Esophagus squamous epithelium (tissue), 5 donors: ENCODE data around the gene VPS45. TPM values are rescaled to one million over a fixed set of nuclear protein-coding genes. Genes with fewer than 3 reads are reported as not detected.

Source experiments
- DNase-seq: peaks from one replicate; lab custom pipeline; 2025; lab: John Stamatoyannopoulos, UW
- H3K27ac ChIP-seq, 4 donors: fragments of 200-600 bp; sonication (generic); one replicate each; pipeline ENCODE4 v1.5.1; 2016 to 2019; ENCODE audit warnings: mild to moderate bottlenecking in 1 of 4
- H3K27me3 ChIP-seq, 4 donors: fragments of 200-600 bp; sonication (generic); 1 replicate in 3 of 4; 2 replicates in 1 of 4; pipeline versions ENCODE4 v1.5.1 to v1.6.0; 2017 to 2021; ENCODE audit warnings: antibody characterized with exemption in 1 of 4
- H3K36me3 ChIP-seq, 3 donors: fragments of 200-600 bp; sonication (generic); one replicate each; pipeline ENCODE4 v1.5.1; 2016 to 2019
- H3K4me1 ChIP-seq, 3 donors: fragments of 200-600 bp; sonication (generic); one replicate each; pipeline ENCODE4 v1.5.1; 2017 to 2019
- H3K4me3 ChIP-seq, 4 donors: fragments of 200-600 bp; sonication (generic); 1 replicate in 3 of 4; 2 replicates in 1 of 4; pipeline ENCODE4 v1.5.1; 2016 to 2019; ENCODE audit warnings: mild to moderate bottlenecking in 2 of 4, moderate library complexity in 1 of 4
- H3K9me3 ChIP-seq, 3 donors: fragments of 200-600 bp; sonication (generic); one replicate each; pipeline ENCODE4 v1.5.1; 2016 to 2019
- CTCF ChIP-seq, 6 experiments: fragments of 450-650 bp in 4 of 6; fragments of 200-600 bp in 2 of 6; sonication (generic) in 2 of 6; IDR thresholded peaks; one replicate each; pipeline ENCODE4 v1.5.1; 2016 to 2019; ENCODE audit warnings: antibody characterized with exemption in 6 of 6, mild to moderate bottlenecking in 4 of 6, moderate library complexity in 4 of 6
- POLR2A ChIP-seq, 4 donors: fragments of 450-650 bp; IDR thresholded peaks; one replicate each; pipeline ENCODE4 v1.6.1; 2017; ENCODE audit warnings: antibody characterized with exemption in 4 of 4, mild to moderate bottlenecking in 4 of 4, moderate library complexity in 3 of 4
- WGBS, 2 donors: methylation state at CpG; one replicate each; pipeline ENCODE4 v1.1.5; 2018; 5-methylcytosine and 5-hydroxymethylcytosine counted together
- intact Hi-C: fragments of 100-400 bp; cut with DNase I; formaldehyde crosslinking; loops from one replicate; pipeline ENCODE4 v1.15.0; 2022
- total RNA-seq, 4 donors: library from RNA; depleted of rRNA; stranded (reverse); fragments of >200 nt; gene quantifications; one replicate each; pipeline ENCODE4 v1.1.0, GENCODE V29; 2016
- donor health status: DM: yes; HTN: yes; CAD: no.

The VPS45 gene
- total RNA-seq, 4 donors from 2014 or later, result 23.4 to 31.7 (median 29.1) TPM

GRCh38 chr1:150173141-150173585, 105.6 kb downstream of the VPS45 start:
- TF ChIP-seq POLR2A (IDR thresholded peaks at IDR 0.05) (no peak), CTCF (IDR thresholded peaks at IDR 0.05) (no peak)
- 71 to 84% methylated on average over 4 to 7 of the region's 7 CpGs for WGBS, 2 donors
- intact Hi-C loops, result no loop called here
- Histone ChIP-seq H3K4me1 (peaks cover 0 to 12% (median 3%) of the 10 kb centered on the region in 3 donors), H3K27ac (no peak overlapping the region), H3K4me3 (no peak overlapping the region), H3K36me3 (no peaks in the 10 kb centered on the region), H3K9me3 (no peaks in the 10 kb centered on the region), H3K27me3 (no peaks in the 10 kb centered on the region)
- no peak for DNase-seq

GRCh38 chr1:150176593-150176992, 109.0 kb downstream of the VPS45 start:
- no peaks in the 10 kb centered on the region for H3K4me1 ChIP-seq
- 21 to 90% methylated on average over 3 of the region's 3 CpGs for WGBS, 2 donors
- no peaks in the 10 kb centered on the region for H3K36me3 ChIP-seq
- H3K4me3 ChIP-seq, result no peak overlapping the region
- no peak for TF ChIP-seq CTCF (IDR thresholded peaks at IDR 0.05)
- intact Hi-C loops, result no loop called here
- DNase-seq, result no peak
- no peaks in the 10 kb centered on the region for H3K9me3 ChIP-seq
- H3K27me3 ChIP-seq, result no peaks in the 10 kb centered on the region
- no peak overlapping the region for H3K27ac ChIP-seq

DNA sequence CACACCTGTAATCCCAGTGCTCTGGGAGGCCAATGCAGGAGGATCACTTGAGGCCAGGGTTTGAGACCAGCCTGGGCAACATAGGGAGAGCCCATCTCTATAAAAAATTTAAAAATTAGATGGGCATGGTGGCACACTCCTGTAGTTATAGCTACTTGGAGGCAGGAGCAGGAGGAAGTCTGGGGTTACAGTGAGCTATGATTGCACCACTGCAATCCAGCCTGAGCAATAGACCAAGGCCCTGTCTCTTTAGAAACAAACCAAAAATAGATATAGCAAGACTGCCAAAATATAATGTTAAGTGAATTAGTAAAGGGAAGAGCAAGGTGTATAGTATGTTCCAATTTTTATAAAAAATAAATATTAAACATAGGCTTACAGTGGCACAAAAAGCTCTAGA, 111.0 kb downstream of the VPS45 start:
- Histone ChIP-seq H3K27ac (no peak overlapping the region), H3K9me3 (no peaks in the 10 kb centered on the region), H3K4me3 (no peak overlapping the region), H3K36me3 (no peaks in the 10 kb centered on the region), H3K4me1 (no peaks in the 10 kb centered on the region), H3K27me3 (no peaks in the 10 kb centered on the region)
- no peak for DNase-seq
- no peak for TF ChIP-seq POLR2A (IDR thresholded peaks at IDR 0.05)
- TF ChIP-seq CTCF (IDR thresholded peaks at IDR 0.05), result no peak
- intact Hi-C loops, result no loop called here

DNA sequence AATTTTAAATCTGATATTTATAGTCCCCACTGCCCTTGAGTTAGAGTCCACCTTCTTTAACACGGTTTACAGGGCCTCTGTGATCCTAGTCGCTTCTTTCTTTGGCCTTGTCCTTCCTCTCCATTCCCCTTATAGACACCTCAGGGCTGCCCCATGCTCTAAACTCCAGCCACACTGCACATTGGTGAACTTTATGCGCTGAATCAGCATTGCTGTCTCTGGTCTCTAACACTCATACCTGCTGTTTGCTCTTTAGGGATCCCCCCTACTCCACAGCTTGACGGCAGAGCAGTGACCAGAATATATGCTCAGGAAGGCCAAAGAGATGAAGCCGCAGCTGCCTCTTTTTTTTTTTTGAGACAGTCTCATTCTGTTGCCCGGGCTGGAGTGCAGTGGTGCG, 112.3 kb downstream of the VPS45 start:
- no peak for DNase-seq
- Histone ChIP-seq H3K27ac (no peak overlapping the region), H3K4me3 (no peak overlapping the region), H3K9me3 (no peaks in the 10 kb centered on the region), H3K27me3 (no peaks in the 10 kb centered on the region), H3K4me1 (no peaks in the 10 kb centered on the region), H3K36me3 (no peaks in the 10 kb centered on the region)
- WGBS, 2 donors, result 89 to 92% methylated on average over 7 of the region's 7 CpGs
- TF ChIP-seq CTCF (IDR thresholded peaks at IDR 0.05), result no peak
- TF ChIP-seq POLR2A (IDR thresholded peaks at IDR 0.05), result no peak
- intact Hi-C loops, result loop anchor here (10.0 kb wide), 1 partner anchor 215 kb away; no protein-coding TSS in a partner anchor

DNA sequence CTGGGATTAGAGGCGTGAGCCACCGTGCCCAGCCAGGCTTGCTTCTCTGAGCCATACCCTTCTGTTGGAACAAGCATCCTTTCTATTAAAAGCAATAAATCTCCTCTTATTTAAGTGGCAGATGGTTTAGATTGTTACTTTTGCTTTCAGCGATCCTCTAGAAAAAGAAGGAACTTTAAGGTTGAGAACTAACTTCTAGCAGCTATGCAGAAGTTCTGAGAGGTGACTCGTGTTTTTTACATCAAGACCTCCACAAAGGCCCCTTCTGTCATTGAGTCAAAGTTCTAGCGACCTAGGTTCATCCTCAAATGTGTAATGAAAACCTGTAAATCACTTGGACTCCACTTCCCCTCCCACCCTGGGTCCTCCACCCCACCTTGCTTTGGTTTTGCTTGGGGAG, 112.9 kb downstream of the VPS45 start:
- WGBS, 2 donors, result 58 to 69% methylated on average over 5 of the region's 5 CpGs
- no peaks in the 10 kb centered on the region for H3K4me1 ChIP-seq
- no peak for DNase-seq
- H3K27ac ChIP-seq, result no peak overlapping the region
- H3K27me3 ChIP-seq, result no peaks in the 10 kb centered on the region
- no peak for TF ChIP-seq POLR2A (IDR thresholded peaks at IDR 0.05)
- TF ChIP-seq CTCF (IDR thresholded peaks at IDR 0.05), result no peak
- no peaks in the 10 kb centered on the region for H3K36me3 ChIP-seq
- no peaks in the 10 kb centered on the region for H3K9me3 ChIP-seq
- intact Hi-C loops, result loop anchor here (10.0 kb wide), 1 partner anchor 216 kb away; no protein-coding TSS in a partner anchor
- no peak overlapping the region for H3K4me3 ChIP-seq
